DND-41 (cell line): ENCODE measurements around the gene SLCO4A1.

ENCODE experiments used
- CTCF ChIP-seq: IDR thresholded peaks from 2 replicates; pipeline ENCODE4 v1.5.1; 2012; ENCODE audit warnings: borderline replicate concordance, low read length, moderate library complexity, mild to moderate bottlenecking; ENCODE audit not compliant: poor library complexity, severe bottlenecking; ENCODE audit errors: extremely low read depth
- EZH2 ChIP-seq: IDR thresholded peaks from 3 replicates; pipeline ENCODE4 v1.6.1; 2012; ENCODE audit warnings: borderline replicate concordance, low read depth, mild to moderate bottlenecking, moderate library complexity, low read length, inconsistent platforms; ENCODE audit not compliant: severe bottlenecking

- TF ChIP-seq CTCF (no peak), EZH2 (no peak)
Observed at GRCh38 chr20:62658593-62659178, 16.4 kb downstream of the SLCO4A1 start.
